Non-pigmented ciliary epithelial cell (primary cell): Measurements from ENCODE around the gene RASAL3.

Experiments used
- DNase-seq: peaks from one replicate; pipeline ENCODE4 v3.0.0-alpha.2; 2010; ENCODE audit warnings: low read depth

Gene RASAL3

DNA sequence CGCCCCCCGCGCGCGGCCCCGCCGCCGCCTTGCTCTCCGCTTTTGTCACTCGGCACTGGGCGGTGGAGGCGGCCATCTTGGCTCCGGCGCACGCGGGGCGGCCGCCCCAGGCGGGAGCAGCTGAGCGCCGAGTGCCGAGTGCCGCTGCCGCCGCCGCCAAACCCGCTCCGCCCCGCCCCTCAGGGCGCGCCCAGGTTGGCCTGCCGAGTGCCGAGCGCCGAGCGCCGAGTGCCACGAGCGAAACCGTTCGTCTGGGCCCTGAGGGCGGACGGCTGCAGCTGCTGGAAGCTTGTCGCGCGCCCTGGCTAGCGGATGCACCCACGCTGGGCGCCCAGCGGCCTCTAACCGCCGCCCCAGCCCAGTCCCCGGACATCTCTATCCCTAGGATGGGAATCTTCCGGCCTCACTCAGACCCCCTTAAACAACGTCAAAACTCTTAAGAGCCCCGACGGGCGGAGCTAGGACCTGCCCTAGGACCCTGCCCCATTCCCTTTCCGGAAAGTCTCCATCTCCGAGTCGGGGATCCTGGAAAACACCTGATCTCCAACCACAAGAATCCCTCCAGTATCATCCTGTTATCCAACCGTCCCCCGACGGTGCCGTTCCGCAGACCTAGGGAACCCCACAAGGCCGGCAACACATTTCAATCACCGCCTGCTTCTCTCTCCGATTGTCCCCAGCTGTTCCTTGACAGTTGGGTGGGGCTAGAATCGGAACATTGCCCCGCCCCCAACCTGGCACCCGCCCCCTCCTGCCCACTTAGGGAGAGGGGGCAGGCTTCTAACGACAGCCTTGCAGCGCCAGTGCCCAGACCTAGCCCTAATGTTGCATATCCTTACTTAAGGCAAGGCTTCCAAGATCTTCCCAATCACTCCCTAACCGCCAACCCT, 31.5 kb downstream of the RASAL3 start:
- DNase-seq: peak; percentile 55

DNA sequence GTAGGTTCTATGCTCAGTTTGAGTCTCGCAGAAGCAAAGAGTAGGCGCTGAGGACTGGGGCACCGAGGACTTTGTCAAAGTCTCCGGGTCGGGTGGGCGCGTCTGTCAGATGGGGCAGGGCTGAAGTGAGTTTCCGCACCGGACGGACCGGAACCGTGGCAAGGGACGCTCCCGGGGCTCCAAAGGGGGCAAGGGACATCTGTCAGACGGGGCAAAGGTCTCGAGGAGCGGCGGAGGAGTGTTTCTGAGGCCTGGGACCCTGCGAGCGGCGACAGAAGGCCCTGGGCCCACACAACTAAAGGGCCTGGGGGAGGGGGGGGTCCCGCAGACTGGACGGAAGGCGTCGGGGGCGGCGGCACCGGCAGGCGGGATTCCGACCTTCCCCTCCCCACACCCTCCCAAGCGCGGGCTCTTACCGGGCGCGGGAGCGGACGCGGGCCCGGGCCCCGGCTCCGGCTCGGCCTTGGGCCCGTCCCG, 32.3 kb downstream of the RASAL3 start:
- no peak for DNase-seq

GRCh38 chr19:15431396-15432017, 32.8 kb downstream of the RASAL3 start:
- DNase-seq: no peak

- DNase-seq: no peak
Observed at GRCh38 chr19:15430526-15431120, 33.7 kb downstream of the RASAL3 start.

- no peak for DNase-seq
Observed at GRCh38 chr19:15429825-15430467, 34.4 kb downstream of the RASAL3 start.

- no peak for DNase-seq
Observed at GRCh38 chr19:15428956-15429824, 35.2 kb downstream of the RASAL3 start.

DNA sequence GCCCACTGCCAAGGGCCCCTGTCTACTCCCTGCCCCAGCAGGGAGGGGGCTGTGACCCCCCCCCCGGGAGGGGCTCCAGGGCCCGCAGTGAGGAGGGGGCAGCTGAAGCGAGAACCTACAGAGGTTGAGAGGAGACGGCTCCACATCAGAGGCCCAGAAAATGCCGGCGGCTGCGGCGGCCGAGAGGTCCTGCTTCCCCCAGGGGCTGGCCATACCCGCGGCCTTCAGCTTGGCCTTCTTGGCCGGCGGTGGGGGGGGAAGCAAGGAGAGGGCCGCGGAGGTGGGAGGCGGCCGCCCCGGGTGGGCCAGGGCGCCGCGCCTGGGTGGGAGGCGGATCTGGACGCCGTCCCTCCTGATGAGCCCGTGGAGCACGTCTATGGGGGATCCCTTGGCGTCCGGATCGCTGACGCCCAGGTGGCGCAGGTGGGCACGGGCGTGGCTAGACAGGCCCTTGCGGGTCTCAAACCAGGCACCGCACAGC, 36.3 kb downstream of the RASAL3 start:
- DNase-seq: no peak

DNA sequence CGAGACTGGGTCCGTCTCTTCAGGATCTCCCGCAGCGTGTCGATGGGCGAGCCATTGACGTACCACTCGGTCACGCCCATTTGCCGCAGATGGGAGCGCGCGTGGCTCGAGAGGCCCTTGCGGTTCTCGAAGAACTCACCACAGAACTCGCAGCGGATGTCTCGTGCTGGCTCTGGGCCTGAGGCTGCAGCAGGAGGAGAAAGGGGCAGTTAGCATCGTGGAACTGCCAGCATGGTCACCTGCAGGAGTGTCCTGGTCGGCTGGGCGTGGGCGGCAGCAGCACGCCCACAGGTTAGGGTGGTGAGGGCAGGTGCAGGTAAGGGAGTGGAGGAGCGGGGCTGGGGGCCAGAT, 37.0 kb downstream of the RASAL3 start:
- DNase-seq: no peak

DNA sequence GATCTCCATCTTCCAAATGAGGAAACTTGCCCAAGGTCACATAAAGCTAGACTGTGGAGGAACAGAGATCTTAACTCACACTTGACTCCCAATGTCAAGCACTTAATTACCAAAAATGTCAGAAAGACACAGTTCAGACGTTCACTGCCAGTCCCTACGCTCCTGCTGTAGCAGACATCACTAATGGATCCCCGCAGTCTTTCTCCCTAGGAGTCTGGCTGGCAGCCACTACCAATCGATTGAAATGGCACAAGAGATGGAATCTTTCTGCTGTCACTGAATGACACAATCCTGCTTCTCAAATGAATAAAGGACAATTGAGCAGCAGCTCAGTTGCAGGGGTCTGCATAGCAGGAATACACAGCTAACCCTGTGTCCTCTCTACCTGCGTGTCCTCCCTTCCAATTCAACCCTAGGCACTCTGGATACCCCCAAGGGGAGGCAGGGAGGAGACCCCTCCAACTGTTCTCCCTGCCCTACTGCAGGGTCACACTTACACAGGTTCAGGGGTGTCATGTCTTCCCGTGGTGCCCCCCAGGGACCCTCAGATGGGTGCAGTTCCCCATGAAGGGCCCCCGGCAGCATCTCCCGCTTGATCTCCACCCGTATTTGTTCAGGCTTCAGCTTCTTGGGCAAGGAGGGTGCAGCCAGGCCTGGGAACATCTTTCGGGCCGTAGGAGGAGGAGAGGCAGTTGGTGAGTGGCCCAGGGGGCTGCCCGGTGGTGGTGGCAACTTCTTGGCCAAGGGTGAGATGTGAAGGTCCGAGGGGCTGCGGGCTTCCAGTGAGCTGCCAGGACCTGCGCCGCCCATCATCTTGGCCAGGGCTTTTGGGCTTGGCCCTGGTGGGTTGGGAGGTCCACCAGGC, 37.6 kb downstream of the RASAL3 start:
- DNase-seq: no peak

DNA sequence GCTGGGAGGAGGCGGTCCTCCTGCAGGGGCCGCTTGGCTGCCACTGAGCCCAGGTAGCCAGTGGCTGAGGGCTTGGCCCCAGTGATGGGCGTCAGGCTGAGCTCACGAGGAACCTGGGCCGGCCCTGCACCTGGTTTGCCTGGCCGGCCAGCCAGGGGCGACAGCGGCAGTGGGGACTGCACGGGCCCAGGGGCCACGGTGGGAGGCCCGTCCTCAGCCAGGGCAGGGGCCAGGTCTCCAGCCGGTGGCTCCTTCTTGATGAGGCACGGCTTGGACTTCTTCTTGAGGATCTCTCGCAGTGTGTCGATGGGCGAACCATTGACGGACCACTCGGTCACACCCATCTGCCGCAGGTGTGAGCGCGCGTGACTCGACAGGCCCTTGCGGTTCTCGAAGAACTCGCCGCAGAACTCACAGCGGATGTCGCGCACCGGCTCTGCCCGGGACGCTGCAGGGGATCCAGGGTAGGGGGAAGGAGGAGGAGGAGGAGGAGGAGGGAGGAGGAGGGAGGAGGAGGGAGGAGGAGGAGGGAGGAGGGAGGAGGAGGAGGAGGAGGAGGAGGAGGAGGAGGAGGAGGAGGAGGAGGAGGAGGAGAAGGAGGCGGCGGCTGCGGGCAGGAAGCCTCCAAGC, 38.9 kb downstream of the RASAL3 start:
- no peak for DNase-seq

- no peak for DNase-seq
Observed at GRCh38 chr19:15424692-15425272, 39.6 kb downstream of the RASAL3 start.

- no peak for DNase-seq
Observed at GRCh38 chr19:15424121-15424520, 40.2 kb downstream of the RASAL3 start.

- DNase-seq: no peak
Observed at GRCh38 chr19:15423130-15423529, 41.2 kb downstream of the RASAL3 start.

- no peak for DNase-seq
Observed at GRCh38 chr19:15422296-15423075, 41.9 kb downstream of the RASAL3 start.

DNA sequence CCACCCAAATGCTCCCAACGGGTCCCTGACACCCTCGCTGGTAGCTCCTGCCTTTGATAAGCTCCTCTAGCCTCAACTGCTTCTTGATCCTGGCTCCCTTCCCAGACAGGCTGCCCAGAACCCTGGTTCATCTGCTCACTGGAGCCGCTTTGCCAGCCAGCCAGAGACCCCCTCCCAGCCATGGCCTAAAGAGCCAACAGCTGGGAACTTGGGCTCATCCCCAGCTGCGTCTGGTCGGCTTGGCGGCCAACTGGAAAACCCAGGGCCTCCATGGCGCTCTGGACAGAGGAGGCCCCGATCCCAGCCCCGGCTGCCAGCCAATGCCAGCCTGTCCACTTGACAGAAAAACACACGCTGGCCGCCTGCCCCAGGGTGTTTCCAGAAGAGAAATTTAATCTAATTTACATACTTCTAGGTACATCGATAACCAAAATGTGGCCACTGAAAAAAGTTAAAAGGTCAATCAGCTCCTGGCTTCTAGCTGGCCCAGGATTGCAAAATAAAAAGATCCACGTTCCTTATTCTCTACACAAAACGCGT, 42.6 kb downstream of the RASAL3 start:
- no peak for DNase-seq

- DNase-seq: no peak
Observed at GRCh38 chr19:15421136-15421695, 43.1 kb downstream of the RASAL3 start.

DNA sequence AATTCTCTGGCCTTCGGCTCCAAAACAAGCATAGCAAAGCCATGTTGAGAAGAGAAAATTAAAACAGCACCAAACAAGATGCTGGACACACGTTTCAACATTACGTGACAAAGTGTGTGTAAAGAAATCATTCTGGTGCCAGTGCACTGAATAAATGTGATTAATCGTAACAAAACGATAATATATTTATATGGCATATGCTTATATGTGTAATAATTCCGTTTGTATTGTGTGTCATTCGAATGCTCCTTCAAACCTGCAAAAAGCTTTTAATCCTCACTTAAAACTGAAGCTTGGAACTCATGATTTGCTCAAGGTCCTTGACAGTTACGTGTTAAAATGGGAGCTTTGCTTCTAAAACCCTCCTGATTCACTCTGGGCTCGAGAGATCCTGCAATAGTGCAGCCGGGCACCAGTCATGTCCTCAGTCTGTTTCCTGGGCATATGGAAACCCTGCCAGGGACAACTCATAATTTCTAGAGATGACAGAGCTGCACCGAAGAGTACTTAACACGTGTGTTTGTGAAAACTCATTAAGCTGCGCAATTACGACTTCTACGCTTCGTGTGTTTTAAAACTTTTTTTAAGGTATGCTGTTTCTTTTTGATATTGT, 44.8 kb downstream of the RASAL3 start:
- DNase-seq: no peak
